ENCODE data around the gene THYN1.
"Not testable (repeated sequence)": the region's sequence is repeated elsewhere in the genome, so short reads cannot be mapped to it uniquely, and the experiment has no call there.

Gene THYN1

GRCh38 chr11:134275534-134276395 is 22.6 kb upstream of the THYN1 start, which contains the start of gene GLB1L3:
TSS of gene GLB1L3 (plus strand) at chr11:134276379. CDS start at chr11:134276741, 362 bp downstream.
- FAIRE-seq, result no peak
- DNase-seq (ENCODE audit: insufficient read length, low spot score), result no peak

GRCh38 chr11:134275188-134275533 is 22.0 kb upstream of the THYN1 start:
- DNase-seq (ENCODE audit: insufficient read length, low spot score), result no peak
- no peak for FAIRE-seq

GRCh38 chr11:134273317-134273712 is 20.2 kb upstream of the THYN1 start:
- FAIRE-seq, result no peak
- DNase-seq (ENCODE audit: insufficient read length, low spot score), result no peak

GRCh38 chr11:134272381-134273316 is 19.5 kb upstream of the THYN1 start:
- no peak for FAIRE-seq

GRCh38 chr11:134271978-134272377 is 18.8 kb upstream of the THYN1 start:
- DNase-seq (ENCODE audit: insufficient read length, low spot score), result no peak
- no peak for FAIRE-seq

More at GRCh38 chr11:134272381-134273316, 19.5 kb upstream of the THYN1 start:
- no peak for DNase-seq (ENCODE audit: insufficient read length, low spot score)

- DNase-seq (ENCODE audit: insufficient read length, low spot score) (no peak), FAIRE-seq (no peak)
These were observed 17.1 kb upstream of the THYN1 start for GRCh38 chr11:134270250-134270714.

GRCh38 chr11:134267966-134268365 is 14.8 kb upstream of the THYN1 start:
- no peak for DNase-seq (ENCODE audit: insufficient read length, low spot score)
- no peak for FAIRE-seq

- FAIRE-seq (no peak), DNase-seq (ENCODE audit: insufficient read length, low spot score) (no peak)
These were observed 14.3 kb upstream of the THYN1 start for GRCh38 chr11:134267461-134267860.

GRCh38 chr11:134266841-134267251 is 13.7 kb upstream of the THYN1 start:
- DNase-seq (ENCODE audit: insufficient read length, low spot score) (no peak), FAIRE-seq (no peak)

- DNase-seq (ENCODE audit: insufficient read length, low spot score) (no peak), FAIRE-seq (no peak)
These were observed 13.3 kb upstream of the THYN1 start for GRCh38 chr11:134266440-134266839.

GRCh38 chr11:134264966-134265764 is 12.0 kb upstream of the THYN1 start:
- FAIRE-seq (no peak), DNase-seq (ENCODE audit: insufficient read length, low spot score) (no peak)

GRCh38 chr11:134261626-134262488 is 8.7 kb upstream of the THYN1 start:
- FAIRE-seq (no peak), DNase-seq (ENCODE audit: insufficient read length, low spot score) (no peak)

GRCh38 chr11:134260983-134261382 is 7.8 kb upstream of the THYN1 start:
- no peak for FAIRE-seq

GRCh38 chr11:134260503-134260902 is 7.4 kb upstream of the THYN1 start:
- no peak for FAIRE-seq

More at GRCh38 chr11:134260983-134261382, 7.8 kb upstream of the THYN1 start:
- no peak for DNase-seq (ENCODE audit: insufficient read length, low spot score)

GRCh38 chr11:134258577-134258976 is 5.4 kb upstream of the THYN1 start:
- FAIRE-seq (no peak), DNase-seq (ENCODE audit: insufficient read length, low spot score) (no peak)

More at GRCh38 chr11:134260503-134260902, 7.4 kb upstream of the THYN1 start:
- no peak for DNase-seq (ENCODE audit: insufficient read length, low spot score)

GRCh38 chr11:134257101-134257500 is 3.9 kb upstream of the THYN1 start:
- no peak for FAIRE-seq

GRCh38 chr11:134255184-134255561 is 2.0 kb upstream of the THYN1 start:
- FAIRE-seq; DNase-seq (ENCODE audit: insufficient read length, low spot score): not testable (repeated sequence)

More at GRCh38 chr11:134257101-134257500, 3.9 kb upstream of the THYN1 start:
- no peak for DNase-seq (ENCODE audit: insufficient read length, low spot score)

- no peak for FAIRE-seq
These were observed 1.5 kb upstream of the THYN1 start for GRCh38 chr11:134254433-134255183.

More at GRCh38 chr11:134254433-134255183, 1.5 kb upstream of the THYN1 start:
- no peak for DNase-seq (ENCODE audit: insufficient read length, low spot score)
